C4-2B (cell line): ENCODE results near the gene CLDN1.

Source experiments
- H3K27ac ChIP-seq: fragments of 450-650 bp; 2 replicates; pipeline ENCODE4 v1.5.1; 2017
- CTCF ChIP-seq: fragments of 450-650 bp; conservative IDR thresholded peaks from 2 replicates; pipeline ENCODE4 v1.5.1; 2017; ENCODE audit warnings: mild to moderate bottlenecking
- ZFX ChIP-seq: fragments of 450-650 bp; IDR thresholded peaks from 2 replicates; pipeline ENCODE4 v1.6.1; 2017

The CLDN1 gene

GRCh38 chr3:190330936-190331734 lies 8.9 kb upstream of the CLDN1 start:
- H3K27ac ChIP-seq, result no peak overlapping the region
- no peak for TF ChIP-seq CTCF
- TF ChIP-seq ZFX, result no peak

- TF ChIP-seq ZFX (no peak), CTCF (peak; percentile 19)
- H3K27ac ChIP-seq, result no peak overlapping the region
These were observed 4.7 kb upstream of the CLDN1 start for GRCh38 chr3:190326930-190327329.

GRCh38 chr3:190326361-190326760 lies 4.1 kb upstream of the CLDN1 start:
- H3K27ac ChIP-seq, result no peak overlapping the region
- no peak for TF ChIP-seq ZFX
- TF ChIP-seq CTCF, result no peak

GRCh38 chr3:190325923-190326322 lies 3.7 kb upstream of the CLDN1 start:
- TF ChIP-seq ZFX, result no peak
- no peak for TF ChIP-seq CTCF
- H3K27ac ChIP-seq, result no peak overlapping the region

- no peak overlapping the region for H3K27ac ChIP-seq
- TF ChIP-seq CTCF, result no peak
- no peak for TF ChIP-seq ZFX
These were observed 990 bp upstream of the CLDN1 start for GRCh38 chr3:190323246-190323626.

GRCh38 chr3:190322604-190323245 lies 479 bp upstream of the CLDN1 start:
- no peak for TF ChIP-seq ZFX
- TF ChIP-seq CTCF, result peak; percentile 66
- no peak overlapping the region for H3K27ac ChIP-seq

GRCh38 chr3:190320594-190321362 lies 1.5 kb downstream of the CLDN1 start:
- no peak overlapping the region for H3K27ac ChIP-seq
- TF ChIP-seq CTCF, result no peak
- no peak for TF ChIP-seq ZFX
